HEK293 (cell line): Measurements from ENCODE around the gene PFN4.

Experiments used
- CTCF ChIA-PET: fragments of 350-600 bp; formaldehyde crosslinking; extraction: SDS; loops from one replicate; lab custom pipeline; 2021; ENCODE audit warnings: antibody characterized with exemption; lab: Yijun Ruan, JAX
- POLR2A ChIA-PET: fragments of 300-600 bp; formaldehyde crosslinking; extraction: SDS; loops from one replicate; lab custom pipeline; 2020; ENCODE audit warnings: antibody characterized with exemption, inconsistent platforms; lab: Yijun Ruan, JAX
- H3K27ac ChIP-seq: fragments of 200-500 bp; sonication (Bioruptor generic); 2 replicates; pipeline ENCODE4 v1.5.1; 2014; ENCODE audit warnings: low read depth, low read length, control low read depth, inconsistent platforms; ENCODE audit errors: extremely low read depth
- H3K36me3 ChIP-seq, 2 experiments: fragments of 200-500 bp in 1 of 2; sonication (Bioruptor generic) in 1 of 2; 1 replicate in 1 of 2; 2 replicates in 1 of 2; pipeline ENCODE4 v1.5.1; 2014 to 2017; ENCODE audit warnings: inconsistent platforms in 2 of 2, low read length in 2 of 2; ENCODE audit not compliant: control insufficient read depth in 2 of 2, insufficient read depth in 1 of 2
- H3K4me1 ChIP-seq: fragments of 200-500 bp; sonication (Bioruptor generic); 2 replicates; pipeline ENCODE4 v1.5.1; 2014; ENCODE audit warnings: mild to moderate bottlenecking, low read length, inconsistent platforms; ENCODE audit not compliant: control insufficient read depth, insufficient read depth
- H3K4me3 ChIP-seq: 2 replicates; pipeline ENCODE4 v1.5.1; 2011; ENCODE audit warnings: low read depth, mild to moderate bottlenecking, control low read depth, low read length, moderate library complexity
- H3K9me3 ChIP-seq: fragments of 200-500 bp; sonication (Bioruptor generic); 2 replicates; pipeline ENCODE4 v1.5.1; 2014; ENCODE audit warnings: low read depth, low read length, inconsistent platforms; ENCODE audit not compliant: control insufficient read depth, insufficient read depth
- CTCF ChIP-seq: fragments of 450-650 bp; formaldehyde crosslinking; IDR thresholded peaks from 2 replicates; pipeline ENCODE4 v1.5.1; 2016; ENCODE audit warnings: missing biosample characterization, missing genetic modification characterization
- PRDM1 ChIP-seq: fragments of 450-650 bp; formaldehyde crosslinking; IDR thresholded peaks from 2 replicates; pipeline ENCODE4; 2016; ENCODE audit warnings: missing biosample characterization, missing genetic modification characterization
- PRDM10 ChIP-seq: fragments of 450-650 bp; formaldehyde crosslinking; IDR thresholded peaks from 2 replicates; pipeline ENCODE4 v1.5.1; 2016; ENCODE audit warnings: missing biosample characterization, missing genetic modification characterization
- PRDM4 ChIP-seq: fragments of 450-650 bp; formaldehyde crosslinking; IDR thresholded peaks from 2 replicates; pipeline ENCODE4 v1.5.1; 2017; ENCODE audit warnings: missing biosample characterization, missing genetic modification characterization
- RBAK ChIP-seq: fragments of 450-650 bp; formaldehyde crosslinking; IDR thresholded peaks from 2 replicates; pipeline ENCODE4 v1.5.1; 2016; ENCODE audit warnings: missing biosample characterization, missing genetic modification characterization
- SP2 ChIP-seq: fragments of 450-650 bp; formaldehyde crosslinking; IDR thresholded peaks from 2 replicates; pipeline ENCODE4 v1.5.1; 2016; ENCODE audit warnings: missing biosample characterization, missing genetic modification characterization
- ZEB2 ChIP-seq: fragments of 450-650 bp; formaldehyde crosslinking; IDR thresholded peaks from 2 replicates; pipeline ENCODE4 v1.5.1; 2016; ENCODE audit warnings: missing biosample characterization, missing genetic modification characterization
- ZNF169 ChIP-seq: fragments of 450-650 bp; formaldehyde crosslinking; IDR thresholded peaks from 2 replicates; pipeline ENCODE4 v1.5.1; 2016; ENCODE audit warnings: missing biosample characterization, missing genetic modification characterization
- ZNF311 ChIP-seq: fragments of 450-650 bp; formaldehyde crosslinking; IDR thresholded peaks from 2 replicates; pipeline ENCODE4 v1.5.1; 2017; ENCODE audit warnings: missing biosample characterization, missing genetic modification characterization, borderline replicate concordance
- ZNF529 ChIP-seq: fragments of 450-650 bp; formaldehyde crosslinking; IDR thresholded peaks from 2 replicates; pipeline ENCODE4 v1.5.1; 2017; ENCODE audit warnings: missing genetic modification characterization, missing biosample characterization; ENCODE audit not compliant: insufficient replicate concordance
- ZNF571 ChIP-seq: fragments of 450-650 bp; formaldehyde crosslinking; IDR thresholded peaks from 2 replicates; pipeline ENCODE4 v1.5.0; 2017; ENCODE audit warnings: missing biosample characterization, missing genetic modification characterization
- TF ChIP-seq, protein P1 (sequence below): fragments of 450-650 bp; formaldehyde crosslinking; IDR thresholded peaks from 2 replicates; pipeline ENCODE4 v1.5.1; 2016; ENCODE audit warnings: missing biosample characterization, missing genetic modification characterization
- TF ChIP-seq, protein P2 (sequence below): fragments of 450-650 bp; formaldehyde crosslinking; IDR thresholded peaks from 2 replicates; pipeline ENCODE4 v1.5.1; 2016; ENCODE audit warnings: missing biosample characterization, missing genetic modification characterization
- TF ChIP-seq, protein P3 (sequence below): fragments of 450-650 bp; formaldehyde crosslinking; IDR thresholded peaks from 2 replicates; pipeline ENCODE4 v1.5.1; 2016; ENCODE audit warnings: missing biosample characterization, missing genetic modification characterization, borderline replicate concordance

Gene PFN4

GRCh38 chr2:24163186-24163585, 40.1 kb upstream of the PFN4 start:
- H3K27ac ChIP-seq: no peak overlapping the region

More at GRCh38 chr2:24163186-24163585, 40.1 kb upstream of the PFN4 start:
- Histone ChIP-seq H3K4me1 (no peaks in the 10 kb centered on the region), H3K36me3 (no peaks in the 10 kb centered on the region), H3K9me3 (no peaks in the 10 kb centered on the region)
- POLR2A ChIA-PET: no interaction called here
- TF ChIP-seq ZNF311 (tag by site-specific recombination) (no peak), ZEB2 (tag by site-specific recombination) (no peak), ZNF571 (no peak), ZNF529 (tag by site-specific recombination) (no peak), PRDM4 (no peak), PRDM1 (tag by site-specific recombination) (no peak), RBAK (tag by site-specific recombination) (no peak), ZNF169 (tag by site-specific recombination) (no peak), SP2 (no peak), CTCF (no peak), PRDM10 (tag by site-specific recombination) (no peak)
- TF ChIP-seq, protein P1, sequence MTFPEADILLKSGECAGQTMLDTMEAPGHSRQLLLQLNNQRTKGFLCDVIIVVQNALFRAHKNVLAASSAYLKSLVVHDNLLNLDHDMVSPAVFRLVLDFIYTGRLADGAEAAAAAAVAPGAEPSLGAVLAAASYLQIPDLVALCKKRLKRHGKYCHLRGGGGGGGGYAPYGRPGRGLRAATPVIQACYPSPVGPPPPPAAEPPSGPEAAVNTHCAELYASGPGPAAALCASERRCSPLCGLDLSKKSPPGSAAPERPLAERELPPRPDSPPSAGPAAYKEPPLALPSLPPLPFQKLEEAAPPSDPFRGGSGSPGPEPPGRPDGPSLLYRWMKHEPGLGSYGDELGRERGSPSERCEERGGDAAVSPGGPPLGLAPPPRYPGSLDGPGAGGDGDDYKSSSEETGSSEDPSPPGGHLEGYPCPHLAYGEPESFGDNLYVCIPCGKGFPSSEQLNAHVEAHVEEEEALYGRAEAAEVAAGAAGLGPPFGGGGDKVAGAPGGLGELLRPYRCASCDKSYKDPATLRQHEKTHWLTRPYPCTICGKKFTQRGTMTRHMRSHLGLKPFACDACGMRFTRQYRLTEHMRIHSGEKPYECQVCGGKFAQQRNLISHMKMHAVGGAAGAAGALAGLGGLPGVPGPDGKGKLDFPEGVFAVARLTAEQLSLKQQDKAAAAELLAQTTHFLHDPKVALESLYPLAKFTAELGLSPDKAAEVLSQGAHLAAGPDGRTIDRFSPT: no peak
- TF ChIP-seq, protein P2, sequence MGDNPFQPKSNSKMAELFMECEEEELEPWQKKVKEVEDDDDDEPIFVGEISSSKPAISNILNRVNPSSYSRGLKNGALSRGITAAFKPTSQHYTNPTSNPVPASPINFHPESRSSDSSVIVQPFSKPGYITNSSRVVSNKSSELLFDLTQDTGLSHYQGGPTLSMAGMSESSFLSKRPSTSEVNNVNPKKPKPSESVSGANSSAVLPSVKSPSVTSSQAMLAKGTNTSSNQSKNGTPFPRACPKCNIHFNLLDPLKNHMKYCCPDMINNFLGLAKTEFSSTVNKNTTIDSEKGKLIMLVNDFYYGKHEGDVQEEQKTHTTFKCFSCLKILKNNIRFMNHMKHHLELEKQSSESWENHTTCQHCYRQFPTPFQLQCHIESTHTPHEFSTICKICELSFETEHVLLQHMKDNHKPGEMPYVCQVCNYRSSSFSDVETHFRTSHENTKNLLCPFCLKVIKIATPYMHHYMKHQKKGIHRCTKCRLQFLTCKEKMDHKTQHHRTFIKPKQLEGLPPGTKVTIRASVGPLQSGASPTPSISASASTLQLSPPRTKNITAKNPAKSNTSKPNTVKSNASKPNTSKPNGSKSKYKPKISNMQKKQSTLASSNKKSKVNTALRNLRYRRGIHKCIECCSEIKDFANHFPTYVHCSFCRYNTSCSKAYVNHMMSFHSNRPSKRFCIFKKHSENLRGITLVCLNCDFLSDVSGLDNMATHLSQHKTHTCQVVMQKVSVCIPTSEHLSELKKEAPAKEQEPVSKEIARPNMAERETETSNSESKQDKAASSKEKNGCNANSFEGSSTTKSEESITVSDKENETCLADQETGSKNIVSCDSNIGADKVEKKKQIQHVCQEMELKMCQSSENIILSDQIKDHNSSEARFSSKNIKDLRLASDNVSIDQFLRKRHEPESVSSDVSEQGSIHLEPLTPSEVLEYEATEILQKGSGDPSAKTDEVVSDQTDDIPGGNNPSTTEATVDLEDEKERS (tag by site-specific recombination): no peak
- TF ChIP-seq, protein P3, sequence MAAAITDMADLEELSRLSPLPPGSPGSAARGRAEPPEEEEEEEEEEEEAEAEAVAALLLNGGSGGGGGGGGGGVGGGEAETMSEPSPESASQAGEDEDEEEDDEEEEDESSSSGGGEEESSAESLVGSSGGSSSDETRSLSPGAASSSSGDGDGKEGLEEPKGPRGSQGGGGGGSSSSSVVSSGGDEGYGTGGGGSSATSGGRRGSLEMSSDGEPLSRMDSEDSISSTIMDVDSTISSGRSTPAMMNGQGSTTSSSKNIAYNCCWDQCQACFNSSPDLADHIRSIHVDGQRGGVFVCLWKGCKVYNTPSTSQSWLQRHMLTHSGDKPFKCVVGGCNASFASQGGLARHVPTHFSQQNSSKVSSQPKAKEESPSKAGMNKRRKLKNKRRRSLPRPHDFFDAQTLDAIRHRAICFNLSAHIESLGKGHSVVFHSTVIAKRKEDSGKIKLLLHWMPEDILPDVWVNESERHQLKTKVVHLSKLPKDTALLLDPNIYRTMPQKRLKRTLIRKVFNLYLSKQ (tag by site-specific recombination): no peak
- TF ChIP-seq, all 188 proteins: peak for 0
- no peak overlapping the region for H3K4me3 ChIP-seq
- CTCF ChIA-PET: interaction anchor here (0.7 to 1.3 kb wide), 4 partner anchors 10 to 339 kb away, joined by 3 to 11 read pairs (median 6); no protein-coding TSS in a partner anchor
